HEK293T (cell line): Measurements from ENCODE around the gene MTAP.

Source experiments
- CTCF ChIA-PET: fragments of 350-600 bp; formaldehyde crosslinking; extraction: SDS; loops from one replicate; lab custom pipeline; 2021; ENCODE audit warnings: antibody characterized with exemption, inconsistent platforms; lab: Yijun Ruan, JAX
- POLR2A ChIA-PET: fragments of 350-600 bp; formaldehyde crosslinking; extraction: SDS; loops from one replicate; lab custom pipeline; 2020; ENCODE audit warnings: antibody characterized with exemption, inconsistent platforms; lab: Yijun Ruan, JAX
- DNase-seq: peaks from one replicate; pipeline ENCODE4 v3.0.0; 2012; ENCODE audit warnings: mixed read lengths; ENCODE audit errors: extremely low spot score
- ARNT ChIP-seq: fragments of 450-650 bp; IDR thresholded peaks from 2 replicates; pipeline ENCODE4 v1.6.1; 2017; ENCODE audit warnings: mild to moderate bottlenecking
- BHLHE40 ChIP-seq: fragments of 450-650 bp; IDR thresholded peaks from 2 replicates; pipeline ENCODE4 v1.6.1; 2016; ENCODE audit warnings: mild to moderate bottlenecking, moderate library complexity, borderline replicate concordance
- CTBP1 ChIP-seq: fragments of 450-650 bp; IDR thresholded peaks from 2 replicates; pipeline ENCODE4 v1.6.1; 2016; ENCODE audit warnings: borderline replicate concordance
- ELF4 ChIP-seq: fragments of 450-650 bp; IDR thresholded peaks from 2 replicates; pipeline ENCODE4 v1.6.1; 2017; ENCODE audit warnings: antibody characterized with exemption
- FOXA1 ChIP-seq: fragments of 450-650 bp; IDR thresholded peaks from 2 replicates; pipeline ENCODE4 v1.6.1; 2016; ENCODE audit warnings: mild to moderate bottlenecking
- FOXK2 ChIP-seq: fragments of 450-650 bp; IDR thresholded peaks from 2 replicates; pipeline ENCODE4 v1.6.1; 2016; ENCODE audit warnings: mild to moderate bottlenecking
- FOXM1 ChIP-seq: fragments of 450-650 bp; IDR thresholded peaks from 2 replicates; pipeline ENCODE4 v1.6.1; 2017; ENCODE audit warnings: mild to moderate bottlenecking, borderline replicate concordance
- HDGF ChIP-seq: fragments of 450-650 bp; IDR thresholded peaks from 2 replicates; pipeline ENCODE4 v1.6.1; 2017; ENCODE audit warnings: antibody characterized with exemption, borderline replicate concordance
- L3MBTL2 ChIP-seq: fragments of 450-650 bp; conservative IDR thresholded peaks from 2 replicates; pipeline ENCODE4 v1.6.1; 2016; ENCODE audit warnings: mild to moderate bottlenecking
- LEF1 ChIP-seq: fragments of 450-650 bp; IDR thresholded peaks from 2 replicates; pipeline ENCODE4 v1.6.1; 2017; ENCODE audit warnings: mild to moderate bottlenecking, borderline replicate concordance
- NFRKB ChIP-seq: fragments of 450-650 bp; IDR thresholded peaks from 2 replicates; pipeline ENCODE4 v1.6.1; 2016; ENCODE audit warnings: mild to moderate bottlenecking, moderate library complexity
- PKNOX1 ChIP-seq: fragments of 450-650 bp; IDR thresholded peaks from 2 replicates; pipeline ENCODE4 v1.6.1; 2016
- SP1 ChIP-seq: fragments of 450-650 bp; IDR thresholded peaks from 2 replicates; pipeline ENCODE4 v1.6.1; 2017
- SUZ12 ChIP-seq: fragments of 450-650 bp; IDR thresholded peaks from 2 replicates; pipeline ENCODE4 v1.6.1; 2016; ENCODE audit warnings: mild to moderate bottlenecking
- TARDBP ChIP-seq: fragments of 450-650 bp; IDR thresholded peaks from 2 replicates; pipeline ENCODE4 v1.6.1; 2016
- ZNF384 ChIP-seq: fragments of 450-650 bp; IDR thresholded peaks from 2 replicates; pipeline ENCODE4 v1.6.1; 2016

Gene MTAP

GRCh38 chr9:21976334-21976875 lies 174.0 kb downstream of the MTAP start:
- ChIA-PET CTCF (no interaction called here), POLR2A (interaction anchor here (1.0 to 1.6 kb wide), 3 partner anchors 18 to 32 kb away, joined by 3 to 4 read pairs (median 4); partner anchors contain the start of genes CDKN2A, CDKN2B and CDKN2B-AS1)
- no peak for DNase-seq
- TF ChIP-seq CTBP1 (no peak), ELF4 (no peak), ZNF384 (no peak), BHLHE40 (no peak), SUZ12 (no peak), SP1 (no peak), NFRKB (no peak), LEF1 (no peak), FOXK2 (no peak), L3MBTL2 (no peak), ARNT (no peak), FOXM1 (no peak), FOXA1 (no peak), TARDBP (no peak), HDGF (no peak), PKNOX1 (no peak)

GRCh38 chr9:21982391-21982790 lies 180.0 kb downstream of the MTAP start:
- ChIA-PET POLR2A (interaction anchor here (1.3 kb wide), 1 partner anchor 27 kb away, joined by 4 read pairs; the partner anchor contains the start of gene CDKN2B), CTCF (no interaction called here)
- DNase-seq = no peak
- TF ChIP-seq ELF4 (no peak), LEF1 (no peak), FOXM1 (no peak), L3MBTL2 (no peak), HDGF (no peak), FOXK2 (no peak), BHLHE40 (no peak), NFRKB (no peak), SP1 (no peak), SUZ12 (no peak), ZNF384 (no peak), TARDBP (no peak), CTBP1 (no peak)

DNA sequence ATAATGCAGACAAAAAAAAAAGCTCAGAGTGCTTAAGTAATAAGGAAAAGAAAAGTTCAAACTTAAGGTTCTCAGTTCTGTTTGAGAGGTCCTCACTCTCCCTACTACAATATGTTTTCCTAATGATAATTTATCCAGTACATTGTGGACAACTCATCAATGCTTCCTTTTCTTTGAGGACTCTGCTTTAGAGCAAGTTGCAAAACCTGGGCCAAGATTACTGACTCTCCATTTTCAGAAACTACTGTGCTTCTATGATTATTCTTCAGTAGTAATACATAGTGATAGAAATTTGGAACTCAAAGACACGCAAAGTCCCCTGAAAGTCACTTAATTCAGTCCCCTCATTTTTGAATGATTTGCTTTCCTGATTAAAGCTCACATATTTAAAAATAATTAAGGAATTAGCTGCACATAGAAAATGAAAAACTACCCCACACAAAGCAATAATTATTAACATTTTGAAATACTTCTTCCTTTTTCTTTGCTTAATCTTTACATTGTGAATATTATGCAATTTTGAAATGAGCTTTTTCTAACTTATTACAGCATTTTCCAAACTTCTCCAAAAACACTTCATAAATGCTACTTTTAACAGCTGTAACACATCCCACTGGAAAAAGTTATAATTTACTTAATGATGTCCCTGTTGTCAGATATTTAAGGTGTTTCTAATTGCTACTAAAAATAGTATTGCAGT lies 180.6 kb downstream of the MTAP start:
- DNase-seq = no peak
- ChIA-PET POLR2A (interaction anchor here (1.3 kb wide), 1 partner anchor 26 kb away, joined by 4 read pairs; the partner anchor contains the start of gene CDKN2B), CTCF (no interaction called here)
- TF ChIP-seq ARNT (no peak), TARDBP (no peak), HDGF (no peak), LEF1 (no peak), SUZ12 (no peak)

- ChIA-PET CTCF (no interaction called here), POLR2A (interaction anchor here (1.3 kb wide), 1 partner anchor 25 kb away, joined by 4 read pairs; the partner anchor contains the start of gene CDKN2B)
- no peak for DNase-seq
- TF ChIP-seq CTBP1 (no peak), ELF4 (no peak), ARNT (no peak), TARDBP (no peak), FOXA1 (no peak), FOXM1 (no peak), BHLHE40 (no peak), ZNF384 (no peak), PKNOX1 (no peak), SP1 (no peak), NFRKB (no peak), SUZ12 (no peak), HDGF (no peak)
These were observed 181.1 kb downstream of the MTAP start for GRCh38 chr9:21983561-21983935.

DNA sequence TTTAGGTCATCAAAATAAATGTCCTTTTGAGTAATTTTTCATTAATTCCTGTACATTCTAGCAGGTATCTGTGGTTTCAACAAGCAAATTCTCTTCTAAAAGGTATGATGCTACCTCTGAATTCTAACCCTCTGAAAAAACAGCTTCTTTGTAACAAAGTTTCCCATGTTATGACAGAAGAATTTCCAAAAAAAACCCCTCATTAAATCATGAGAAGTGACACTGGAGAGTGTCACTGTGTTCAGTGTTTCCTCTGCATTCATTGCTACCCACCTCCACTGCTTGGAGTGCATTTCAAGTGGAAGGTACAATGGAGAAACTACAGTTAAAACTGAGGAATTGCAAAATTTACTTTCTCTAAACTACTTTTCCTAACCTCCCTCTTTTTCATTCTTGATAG lies 181.7 kb downstream of the MTAP start:
- POLR2A ChIA-PET = no interaction called here
- no peak for DNase-seq

DNA sequence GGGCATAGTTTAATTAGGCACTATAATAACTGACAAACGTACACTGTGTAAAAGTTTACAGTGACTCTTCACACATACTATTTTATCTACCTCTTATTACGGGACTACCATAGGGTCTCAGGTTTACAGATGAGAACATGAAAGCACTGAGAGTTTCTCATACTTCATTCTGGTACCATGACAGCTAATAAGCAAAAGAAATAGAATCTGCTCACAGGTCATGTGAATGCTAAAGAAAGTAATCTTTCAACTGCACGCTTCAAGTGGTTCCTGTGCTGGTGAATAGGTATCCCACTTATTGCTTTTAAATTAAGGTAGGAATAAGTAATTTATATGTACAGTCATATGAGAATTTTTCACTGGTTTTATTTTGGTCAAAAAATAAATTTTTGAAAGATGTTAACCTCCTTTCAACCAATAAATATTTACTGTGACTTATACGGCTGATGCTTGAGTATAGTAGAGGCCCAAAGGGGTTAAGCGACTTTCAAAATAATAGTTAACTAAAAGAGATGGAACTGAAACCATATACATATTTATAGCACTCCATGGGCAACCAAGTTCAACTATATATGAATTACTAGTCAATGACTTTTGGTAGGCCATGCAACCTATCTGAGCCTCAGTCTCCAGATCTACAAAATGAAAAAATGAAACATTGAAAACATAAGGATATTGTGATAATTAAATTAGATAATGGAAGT lies 183.7 kb downstream of the MTAP start:
- TF ChIP-seq FOXM1 (no peak), ZNF384 (no peak), TARDBP (no peak)
- ChIA-PET POLR2A (no interaction called here), CTCF (no interaction called here)
- DNase-seq = no peak

More for the DNA sequence above, 181.7 kb downstream of the MTAP start:
- CTCF ChIA-PET = no interaction called here
- no peak for TF ChIP-seq L3MBTL2
